ENCODE measurements around the gene B3GNT3.
"Not testable (repeated sequence)": the region's sequence is repeated elsewhere in the genome, so short reads cannot be mapped to it uniquely, and the experiment has no call there.

B3GNT3 gene

GRCh38 chr19:17798599-17798998 is 3.7 kb downstream of the B3GNT3 start:
- DNase-seq = not testable (repeated sequence)

GRCh38 chr19:17802137-17802858 is 7.4 kb downstream of the B3GNT3 start:
- no peak for DNase-seq

- DNase-seq = peak; percentile 24
Measured at GRCh38 chr19:17803264-17803896, 8.4 kb downstream of the B3GNT3 start.

- DNase-seq = no peak
Measured at GRCh38 chr19:17805427-17805826, 10.5 kb downstream of the B3GNT3 start.

GRCh38 chr19:17806945-17807344 is 12.0 kb downstream of the B3GNT3 start:
- DNase-seq = no peak

- DNase-seq = peak; percentile 46
Measured at GRCh38 chr19:17807731-17808316, 12.9 kb downstream of the B3GNT3 start.

- no peak for DNase-seq
Measured at GRCh38 chr19:17811103-17811502, 16.2 kb downstream of the B3GNT3 start.

GRCh38 chr19:17811681-17812080 is 16.7 kb downstream of the B3GNT3 start:
- DNase-seq = no peak

GRCh38 chr19:17812099-17812498 is 17.2 kb downstream of the B3GNT3 start:
- no peak for DNase-seq

- DNase-seq = no peak
Measured at GRCh38 chr19:17817668-17818363, 22.9 kb downstream of the B3GNT3 start.

- DNase-seq = no peak
Measured at GRCh38 chr19:17821190-17821589, 26.3 kb downstream of the B3GNT3 start, which contains the start of gene INSL3. INSL3 (minus strand) TSS chr19:17821519; CDS start chr19:17821506, 13 bp downstream.

GRCh38 chr19:17824339-17824738 is 29.4 kb downstream of the B3GNT3 start:
- no peak for DNase-seq

GRCh38 chr19:17826508-17827056 is 31.6 kb downstream of the B3GNT3 start:
- DNase-seq = no peak

GRCh38 chr19:17829855-17830566 is 35.1 kb downstream of the B3GNT3 start:
- peak; percentile 90 for DNase-seq

- peak; percentile 93 for DNase-seq
Measured at GRCh38 chr19:17830567-17831418, 35.9 kb downstream of the B3GNT3 start.

GRCh38 chr19:17831419-17831888 is 36.5 kb downstream of the B3GNT3 start:
- DNase-seq = peak; percentile 58

- DNase-seq = peak; percentile 18
Measured at GRCh38 chr19:17832443-17833208, 37.7 kb downstream of the B3GNT3 start.

- no peak for DNase-seq
Measured at GRCh38 chr19:17834350-17835181, 39.6 kb downstream of the B3GNT3 start.

- peak; percentile 70 for DNase-seq
Measured at GRCh38 chr19:17835182-17836006, 40.5 kb downstream of the B3GNT3 start.
